Stimulated activated naive CD8-positive, alpha-beta T cell treated with anti-CD3 and anti-CD28 coated beads, Interleukin-15, amount 100 ng/mL, for 72 hours (primary cell): ENCODE results near the gene IGSF9.

Source experiments
- ATAC-seq: fragments of 150-1000 bp; cut with Tn5 transposase; 2 replicates; pipeline ENCODE4 v1.10.0; 2021; ENCODE audit warnings: mild to moderate bottlenecking, moderate library complexity
- DNase-seq, 2 donors: peaks; one replicate each; pipeline ENCODE4 v3.0.0; 2021 to 2022
- H3K27ac Mint-ChIP-seq, 2 donors: one replicate each; pipeline ENCODE4 v1.8.0; 2022; ENCODE audit warnings: mild to moderate bottlenecking in 2 of 2, mixed read lengths in 2 of 2, moderate library complexity in 2 of 2
- H3K27me3 Mint-ChIP-seq: one replicate; pipeline ENCODE4 v1.8.0; 2022; ENCODE audit warnings: mixed read lengths
- H3K4me1 Mint-ChIP-seq: one replicate; pipeline ENCODE4 v1.8.0; 2022; ENCODE audit warnings: mild to moderate bottlenecking, mixed read lengths
- H3K4me3 Mint-ChIP-seq, 2 donors: one replicate each; pipeline ENCODE4 v1.8.0; 2022; ENCODE audit warnings: mild to moderate bottlenecking in 2 of 2, mixed read lengths in 2 of 2, moderate library complexity in 1 of 2
- H3K9me3 Mint-ChIP-seq, 2 donors: one replicate each; pipeline ENCODE4 v1.8.0; 2022; ENCODE audit warnings: mixed read lengths in 2 of 2

IGSF9 gene

DNA sequence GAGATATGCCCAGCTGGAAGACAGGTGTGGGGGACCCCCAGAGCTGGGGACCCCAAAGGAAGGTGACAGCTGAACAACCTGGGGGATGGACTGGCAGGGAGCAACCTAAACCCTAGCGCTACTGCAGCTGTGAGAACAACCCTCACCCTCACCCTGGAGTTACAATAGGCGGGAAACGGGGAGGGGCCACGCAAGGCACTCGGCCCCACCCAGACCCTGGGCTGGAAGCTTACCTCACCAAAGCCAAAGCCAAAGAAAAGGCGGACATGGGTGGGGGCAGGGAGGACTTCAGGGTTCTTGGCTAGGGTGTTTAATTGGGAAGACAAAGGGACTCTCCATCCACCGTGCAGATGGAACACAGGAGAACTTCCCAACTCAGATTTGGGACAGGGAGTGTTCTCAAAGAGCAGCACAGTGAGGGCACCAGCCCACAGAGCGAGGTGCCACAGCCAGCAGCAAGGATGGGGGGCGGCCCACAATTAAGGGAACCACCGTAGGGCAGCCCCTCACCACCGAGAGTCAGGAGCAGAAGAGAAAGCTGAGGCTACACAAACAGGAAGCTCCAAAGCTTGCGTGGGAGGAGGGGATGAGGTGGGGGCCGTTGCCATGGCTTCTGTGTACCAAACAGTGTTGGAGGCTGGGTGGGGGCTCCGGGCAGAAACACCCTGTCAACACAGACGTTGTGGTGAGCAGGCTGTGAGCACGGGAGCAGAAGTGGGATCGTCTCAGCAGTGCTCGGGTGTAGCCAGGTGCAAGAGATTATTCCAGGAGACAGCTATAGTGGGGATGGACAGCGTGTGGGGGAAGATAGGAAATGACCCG, 22.0 kb downstream of the IGSF9 start:
- Mint-ChIP-seq H3K4me1 (peaks cover 78% of the 10 kb centered on the region), H3K9me3 (no peaks in the 10 kb centered on the region), H3K27ac (peak overlapping the region; percentile 98 to 100), H3K27me3 (no peaks in the 10 kb centered on the region), H3K4me3 (peak overlapping the region; percentile 91 to 97)
- DNase-seq (peak; percentile 86 to 96), ATAC-seq (peak; percentile 63)

DNA sequence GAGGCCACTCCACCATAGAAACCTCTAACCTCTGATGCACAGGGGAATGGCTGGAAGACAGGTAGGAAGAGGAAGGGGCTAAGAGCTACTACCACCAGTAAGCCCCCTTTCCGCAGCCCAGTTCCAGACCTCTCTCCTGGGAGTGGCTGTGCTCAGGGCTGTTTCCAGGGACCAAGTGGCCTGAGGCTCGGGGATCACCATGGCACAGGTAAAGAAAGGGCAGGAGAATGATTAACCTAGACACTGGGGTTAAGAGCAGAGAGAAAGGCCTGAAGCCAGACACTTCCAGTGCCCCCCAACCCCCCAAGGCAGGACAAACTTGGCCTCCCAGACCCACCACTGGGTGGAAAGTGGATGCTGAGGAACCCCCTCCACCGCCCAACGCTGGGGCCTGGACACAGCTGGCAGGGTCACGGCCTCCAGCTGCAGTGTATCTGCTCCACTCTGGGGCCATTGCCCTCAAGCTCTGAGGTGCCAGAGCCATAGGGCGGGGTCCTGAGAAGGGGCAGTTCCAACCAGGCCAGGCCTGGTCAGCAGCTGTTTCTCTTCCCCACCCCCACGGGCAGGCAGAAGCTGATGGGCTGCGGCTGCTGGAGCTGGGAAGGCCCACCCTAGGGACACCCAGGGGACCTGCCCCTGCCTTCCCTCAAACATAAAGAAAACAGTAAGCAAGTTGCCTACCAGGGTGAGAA, 22.8 kb downstream of the IGSF9 start:
- Mint-ChIP-seq H3K27ac (peak overlapping the region; percentile 98 to 100), H3K4me3 (peak overlapping the region; percentile 91 to 97), H3K9me3 (no peaks in the 10 kb centered on the region), H3K27me3 (no peaks in the 10 kb centered on the region), H3K4me1 (peaks cover 86% of the 10 kb centered on the region)
- ATAC-seq (no peak), DNase-seq (peak in 1 of 2 donors; percentile 23)

DNA sequence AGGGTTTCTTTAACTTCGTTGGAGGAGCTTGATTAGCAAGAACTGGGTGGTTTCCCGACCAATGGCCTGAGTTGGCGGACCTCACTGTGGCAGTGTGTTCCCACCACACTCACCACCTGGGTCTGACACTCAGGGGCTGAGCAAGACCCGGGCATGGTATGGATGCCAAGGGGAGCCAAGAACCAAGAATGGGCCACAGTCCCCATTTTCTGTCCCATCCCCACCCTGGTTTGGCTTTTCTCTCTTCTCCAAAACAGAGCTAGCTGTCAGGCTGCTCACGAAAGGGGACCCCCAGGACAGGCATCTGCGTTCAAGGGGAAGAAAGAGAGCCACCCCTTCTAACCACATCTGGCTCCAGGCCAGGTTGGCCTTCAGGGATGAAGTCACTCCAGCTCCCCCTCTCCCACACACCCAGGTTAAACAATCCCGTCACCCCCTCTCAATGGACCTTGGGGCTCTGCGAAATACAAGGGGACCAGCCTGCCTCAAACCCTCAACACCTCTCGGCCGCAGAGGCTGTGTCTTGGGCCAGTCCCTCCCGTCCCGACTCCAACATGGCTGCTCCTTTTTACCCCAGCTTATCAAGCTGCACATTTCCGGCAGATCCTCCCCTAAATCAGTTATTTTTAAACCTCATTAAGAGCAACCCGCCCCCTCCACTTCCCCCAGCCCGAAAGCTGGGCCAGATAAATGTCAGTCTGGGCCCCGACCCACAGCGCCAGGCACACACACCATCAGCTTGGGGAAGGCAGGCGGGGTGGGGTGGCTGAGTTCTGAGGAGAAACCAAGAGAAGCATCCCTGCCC, 23.5 kb downstream of the IGSF9 start:
- ATAC-seq, result peak; percentile 1
- H3K4me3 Mint-ChIP-seq, result peak overlapping the region; percentile 91 to 97
- H3K9me3 Mint-ChIP-seq, result no peaks in the 10 kb centered on the region
- no peaks in the 10 kb centered on the region for H3K27me3 Mint-ChIP-seq
- peaks cover 88% of the 10 kb centered on the region for H3K4me1 Mint-ChIP-seq
- DNase-seq, result peak; percentile 32 to 78
- H3K27ac Mint-ChIP-seq, result peak overlapping the region; percentile 98 to 100

DNA sequence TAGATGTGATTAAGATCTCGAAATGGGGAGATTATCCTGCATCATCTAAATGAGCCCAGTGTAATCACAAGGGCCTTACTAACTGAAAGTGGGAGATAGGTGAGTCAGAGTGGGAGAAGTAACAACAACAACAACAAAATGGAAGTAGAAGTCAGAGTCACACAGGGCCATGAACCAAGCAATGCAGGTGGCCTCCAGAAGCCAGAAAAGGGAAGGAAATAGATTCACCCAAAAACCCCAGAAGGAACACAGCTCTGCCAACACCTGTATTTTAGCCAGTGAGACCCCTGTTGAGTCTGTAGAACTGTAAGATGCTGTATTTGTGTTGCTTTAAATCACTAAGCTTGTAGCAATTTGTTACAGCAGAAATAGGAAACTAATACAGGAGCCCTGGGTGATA, 24.2 kb downstream of the IGSF9 start:
- DNase-seq (peak in 1 of 2 donors; percentile 61), ATAC-seq (peak; percentile 1)
- H3K9me3 Mint-ChIP-seq, result no peaks in the 10 kb centered on the region
- H3K27ac Mint-ChIP-seq, result peak overlapping the region; percentile 98 to 100
- no peaks in the 10 kb centered on the region for H3K27me3 Mint-ChIP-seq
- H3K4me1 Mint-ChIP-seq, result peaks cover 86% of the 10 kb centered on the region
- H3K4me3 Mint-ChIP-seq, result peak overlapping the region; percentile 91 to 97

DNA sequence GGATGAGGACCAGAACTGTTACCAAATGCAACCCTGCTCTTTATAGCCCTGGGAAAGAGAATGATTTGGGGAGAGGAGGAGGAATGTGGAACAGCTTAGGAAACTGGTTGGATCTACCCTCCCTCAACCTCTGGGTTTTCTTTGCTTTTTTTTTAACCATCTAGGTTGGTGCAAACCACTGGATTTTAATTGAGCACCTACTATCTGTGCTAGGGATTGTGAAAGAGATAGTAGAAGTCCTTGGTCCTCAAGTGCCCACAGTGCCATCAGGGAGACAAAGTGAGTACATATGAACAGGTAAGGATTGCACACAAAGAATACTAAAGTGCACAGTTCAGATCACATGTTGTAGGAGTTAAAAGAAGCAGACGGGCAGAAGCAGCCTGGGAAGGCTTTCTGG, 24.8 kb downstream of the IGSF9 start:
- H3K27ac Mint-ChIP-seq, result peak overlapping the region; percentile 83 to 100
- no peak for ATAC-seq
- H3K4me3 Mint-ChIP-seq, result peak overlapping the region; percentile 91 to 97
- H3K4me1 Mint-ChIP-seq, result peaks cover 82% of the 10 kb centered on the region
- no peaks in the 10 kb centered on the region for H3K9me3 Mint-ChIP-seq
- no peaks in the 10 kb centered on the region for H3K27me3 Mint-ChIP-seq
- no peak for DNase-seq

DNA sequence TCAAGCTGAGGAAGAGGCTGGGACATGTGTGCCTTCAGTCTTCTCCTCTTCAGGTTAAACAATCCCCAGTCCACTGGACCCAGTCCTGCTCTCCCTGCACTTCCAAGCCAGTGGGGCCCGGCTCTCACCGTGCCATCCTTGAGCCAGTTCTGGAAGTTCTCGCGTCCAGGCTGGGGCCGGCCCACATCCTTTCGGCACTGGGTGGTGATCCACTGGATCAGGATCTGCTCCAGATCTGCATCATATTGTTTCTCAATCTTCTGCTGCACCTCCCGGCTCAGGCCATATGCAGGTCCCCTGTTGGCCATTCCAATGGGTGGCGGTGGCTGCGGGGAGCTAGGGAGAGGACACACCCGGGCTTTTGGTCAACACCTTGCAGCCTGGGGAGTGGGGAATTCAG, 25.2 kb downstream of the IGSF9 start:
- no peak overlapping the region for H3K4me3 Mint-ChIP-seq
- H3K4me1 Mint-ChIP-seq, result peaks cover 77% of the 10 kb centered on the region
- H3K27me3 Mint-ChIP-seq, result no peaks in the 10 kb centered on the region
- no peak for ATAC-seq
- DNase-seq, result no peak
- H3K9me3 Mint-ChIP-seq, result no peaks in the 10 kb centered on the region
- no peak overlapping the region for H3K27ac Mint-ChIP-seq

DNA sequence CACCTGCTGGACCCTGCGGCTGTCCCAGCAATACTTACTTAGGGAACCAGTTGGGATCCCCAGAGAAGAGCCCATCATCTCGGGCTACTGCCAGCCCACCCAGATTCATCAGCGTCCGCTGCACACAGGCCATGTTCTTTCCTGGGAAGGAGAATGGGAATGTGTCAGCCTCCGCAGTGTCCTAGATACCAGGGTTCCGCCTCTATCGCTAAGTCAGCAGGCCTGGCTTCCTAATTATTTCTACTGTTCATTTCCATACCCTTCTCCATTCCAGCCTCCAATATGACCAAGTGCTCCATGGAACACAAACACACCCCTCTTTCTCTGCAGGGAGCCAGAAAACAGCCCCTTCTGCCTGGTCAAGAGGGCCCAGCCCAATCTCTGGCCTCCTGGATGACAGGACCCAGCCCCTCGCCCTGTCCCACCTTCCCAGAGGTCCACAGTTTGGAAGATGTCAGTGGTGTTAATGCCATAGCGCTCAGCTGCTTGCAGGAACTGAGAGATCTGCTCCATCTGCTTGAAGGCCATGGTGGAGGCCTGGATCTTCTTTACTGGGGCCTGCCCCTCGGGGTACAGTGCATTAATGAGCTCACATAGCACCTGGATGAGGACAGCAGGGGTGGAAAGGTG, 26.1 kb downstream of the IGSF9 start:
- Mint-ChIP-seq H3K4me3 (no peak overlapping the region), H3K9me3 (no peaks in the 10 kb centered on the region), H3K4me1 (peaks cover 80% of the 10 kb centered on the region), H3K27ac (no peak overlapping the region), H3K27me3 (no peaks in the 10 kb centered on the region)
- ATAC-seq, result no peak
- no peak for DNase-seq

DNA sequence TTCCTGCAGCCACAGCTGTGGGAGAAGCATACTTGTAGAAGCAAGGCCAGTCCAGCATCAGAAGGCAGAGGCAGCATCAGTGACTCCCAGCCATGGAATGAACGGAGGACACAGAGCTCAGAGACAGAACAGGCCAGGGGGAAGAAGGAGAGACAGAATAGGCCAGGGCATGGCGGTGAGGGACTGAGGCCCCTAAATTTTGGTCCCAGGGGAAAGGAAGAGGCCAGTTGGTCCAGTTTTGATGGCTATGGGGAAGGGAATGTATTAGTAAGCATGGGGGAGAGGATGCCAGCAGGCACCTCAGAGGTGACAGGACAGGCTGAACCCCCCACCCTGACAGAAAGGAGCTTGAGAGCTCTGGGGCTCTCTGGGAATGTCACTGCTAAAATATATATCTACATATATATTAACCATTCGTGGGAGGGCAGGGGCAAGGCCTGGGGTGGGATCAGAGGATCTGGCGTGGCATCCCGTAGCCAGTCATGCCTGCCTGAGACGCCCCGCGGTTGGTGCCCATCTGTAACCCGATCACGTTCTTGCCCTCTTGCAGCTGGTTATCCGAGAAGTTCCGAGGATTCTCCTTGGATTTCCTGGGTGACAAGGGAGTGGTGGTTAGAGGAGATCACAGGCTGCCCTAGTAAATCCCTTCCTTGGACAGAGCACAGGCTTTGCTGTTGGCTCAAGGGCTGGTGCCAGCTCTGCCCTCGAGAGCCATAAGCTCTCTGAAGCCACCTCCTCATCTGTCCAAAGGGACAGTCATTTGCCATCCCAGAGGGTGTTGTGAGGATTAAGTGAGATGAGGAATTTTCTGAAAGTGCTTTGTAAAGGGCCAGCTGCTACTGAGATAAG, 26.8 kb downstream of the IGSF9 start:
- peak overlapping the region; percentile 58 to 63 for H3K27ac Mint-ChIP-seq
- DNase-seq (no peak), ATAC-seq (no peak)
- H3K27me3 Mint-ChIP-seq, result no peaks in the 10 kb centered on the region
- H3K9me3 Mint-ChIP-seq, result no peaks in the 10 kb centered on the region
- peak overlapping the region; percentile 16 to 42 for H3K4me3 Mint-ChIP-seq
- peaks cover 83% of the 10 kb centered on the region for H3K4me1 Mint-ChIP-seq

DNA sequence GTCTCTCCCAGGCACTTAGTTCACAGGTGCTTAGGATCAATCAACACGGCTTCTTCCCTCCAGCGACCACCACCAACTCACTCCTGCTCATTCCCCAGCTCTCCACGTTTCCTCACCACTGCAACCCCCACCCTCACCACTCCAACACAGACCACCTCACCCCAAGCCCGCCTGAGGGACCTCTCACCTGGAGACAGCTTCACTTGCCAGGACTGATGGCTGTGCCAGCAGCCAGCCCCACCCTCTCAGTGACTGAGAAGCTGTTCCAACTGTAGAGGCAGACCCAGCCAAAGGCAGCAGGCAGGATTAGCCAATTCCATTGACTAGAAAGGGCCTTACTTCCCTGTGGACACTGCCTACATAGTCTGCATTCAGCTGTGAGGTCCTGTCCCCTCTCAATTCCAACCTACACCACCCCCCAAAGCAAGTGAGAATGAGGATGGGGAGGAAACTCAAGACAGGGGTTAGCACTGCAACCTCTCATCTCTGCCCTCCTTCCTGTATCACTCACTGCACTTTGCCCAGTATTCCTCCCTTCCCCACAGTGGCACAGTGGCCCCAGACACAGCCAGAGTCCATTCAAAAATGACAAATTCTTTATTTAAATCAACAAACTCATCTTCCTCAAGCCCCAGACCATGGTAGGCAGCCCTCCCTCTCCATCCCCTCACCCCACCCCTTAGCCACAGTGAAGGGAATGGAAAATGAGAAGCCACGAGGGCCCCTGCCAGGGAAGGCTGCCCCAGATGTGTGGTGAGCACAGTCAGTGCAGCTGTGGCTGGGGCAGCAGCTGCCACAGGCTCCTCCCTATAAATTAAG, 27.7 kb downstream of the IGSF9 start:
- ATAC-seq (no peak), DNase-seq (no peak)
- H3K27ac Mint-ChIP-seq, result peak overlapping the region; percentile 58 to 69
- no peaks in the 10 kb centered on the region for H3K9me3 Mint-ChIP-seq
- peak overlapping the region; percentile 16 to 42 for H3K4me3 Mint-ChIP-seq
- H3K4me1 Mint-ChIP-seq, result peaks cover 83% of the 10 kb centered on the region
- no peaks in the 10 kb centered on the region for H3K27me3 Mint-ChIP-seq

DNA sequence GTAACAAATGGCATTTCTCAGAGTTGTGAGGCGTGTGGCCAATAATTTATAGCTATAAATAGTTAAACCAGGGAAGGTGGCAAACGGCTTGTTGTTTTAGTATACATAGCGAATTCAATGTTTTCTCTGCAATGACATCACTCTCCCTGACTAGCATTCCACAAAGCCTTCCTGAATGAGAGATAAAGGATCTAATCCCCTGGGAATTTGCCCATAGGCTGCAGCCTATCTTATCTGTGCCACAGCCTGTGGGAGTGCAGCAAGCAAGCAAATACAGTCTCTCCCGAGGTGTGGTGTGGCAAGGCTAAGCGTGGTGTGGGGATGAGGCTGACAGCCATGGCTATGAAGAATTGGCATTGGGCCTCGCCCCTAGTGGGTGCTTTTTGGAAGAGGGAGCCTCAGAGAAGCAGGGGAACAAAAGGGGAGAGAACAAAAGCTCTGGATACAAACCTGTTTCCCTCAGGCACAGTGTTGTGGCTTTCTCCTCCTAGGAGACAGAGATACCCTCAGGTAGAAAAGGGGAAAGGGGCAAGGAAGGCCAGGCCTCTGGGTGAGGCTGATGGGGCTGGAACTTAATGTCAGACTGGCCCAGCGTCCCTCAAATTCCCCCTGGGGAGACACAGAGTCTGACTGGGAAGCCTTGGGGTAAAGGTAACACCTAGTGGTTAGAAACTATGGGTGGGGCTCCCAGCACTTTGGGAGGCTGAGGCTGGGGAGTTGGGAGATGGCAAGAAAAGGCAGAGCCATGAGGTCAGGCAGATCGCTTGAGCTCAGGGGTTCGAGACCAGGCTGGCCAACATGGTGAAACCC, 29.0 kb downstream of the IGSF9 start:
- H3K4me1 Mint-ChIP-seq, result peaks cover 83% of the 10 kb centered on the region

DNA sequence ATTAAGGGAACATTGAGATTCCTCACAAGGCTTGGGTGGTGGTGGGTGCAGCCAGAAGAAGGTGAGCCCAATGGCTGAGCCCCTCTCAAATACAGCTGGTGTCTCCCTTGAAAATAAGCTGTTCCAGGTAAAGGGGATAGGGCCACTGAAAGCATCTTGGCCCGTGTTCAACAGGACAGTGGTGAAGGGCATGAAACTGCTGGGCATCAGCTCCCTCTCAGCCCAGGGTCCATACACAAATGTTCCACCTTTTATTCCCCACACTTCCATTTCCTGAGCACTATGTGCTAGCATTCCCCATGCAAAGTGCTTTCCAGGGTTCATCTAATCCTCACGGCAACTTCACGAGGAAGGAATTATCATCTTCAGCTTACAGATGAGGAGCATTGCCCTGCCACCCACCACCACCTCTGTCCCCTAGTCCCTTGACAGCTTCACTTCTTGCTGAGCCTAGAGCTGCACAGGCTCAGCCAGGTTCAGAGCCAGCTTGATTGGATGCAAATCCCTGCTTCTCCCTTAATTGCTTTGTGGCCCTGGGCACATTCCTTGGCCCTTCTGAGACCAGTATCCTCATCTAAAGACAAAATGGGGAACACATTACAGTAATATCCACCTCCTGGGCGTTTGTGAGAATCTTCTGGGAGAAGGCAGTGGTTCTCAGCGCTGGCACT, 29.7 kb downstream of the IGSF9 start:
- DNase-seq, result no peak
- H3K4me1 Mint-ChIP-seq, result peaks cover 83% of the 10 kb centered on the region

More for the DNA sequence above, 29.0 kb downstream of the IGSF9 start:
- Mint-ChIP-seq H3K27me3 (no peaks in the 10 kb centered on the region), H3K4me3 (no peak overlapping the region), H3K27ac (no peak overlapping the region), H3K9me3 (no peaks in the 10 kb centered on the region)
- ATAC-seq (no peak), DNase-seq (no peak)

DNA sequence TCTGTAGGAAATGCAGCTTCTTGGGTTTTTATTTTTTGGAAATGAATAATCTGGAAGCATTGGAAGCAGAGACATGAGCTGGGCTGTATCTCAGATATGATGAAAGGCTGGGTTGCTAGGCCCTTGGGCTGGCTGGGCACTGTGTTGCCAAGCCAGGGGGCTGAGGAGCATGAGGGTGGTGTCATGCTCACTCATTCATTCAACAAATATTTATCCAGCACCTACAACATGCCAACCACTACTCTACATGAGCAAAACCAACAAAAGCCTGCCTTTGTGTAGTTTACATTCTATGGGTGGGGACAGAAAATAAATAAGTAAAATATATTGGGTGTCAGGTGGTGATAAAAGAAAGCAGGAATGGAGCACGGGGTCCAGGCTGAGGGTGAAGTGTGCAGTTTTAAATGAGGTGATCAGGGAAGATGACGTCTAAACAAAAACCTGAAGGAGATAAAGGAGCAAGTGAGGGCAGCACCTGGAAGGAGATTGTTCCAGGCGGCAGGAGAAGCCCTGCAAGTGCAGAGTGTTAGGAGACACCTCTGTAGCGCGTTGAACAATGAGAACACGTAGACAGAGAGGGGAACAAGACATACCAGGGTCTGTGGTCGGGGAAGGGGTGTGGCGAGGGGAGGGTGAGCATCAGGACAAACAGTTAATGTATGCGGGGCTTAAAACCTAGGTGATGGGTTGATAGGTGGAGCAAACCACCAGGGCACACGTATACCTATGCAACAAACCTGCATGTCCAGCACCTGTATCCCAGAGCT, 31.0 kb downstream of the IGSF9 start:
- DNase-seq, result no peak
- H3K4me3 Mint-ChIP-seq, result no peak overlapping the region
- no peaks in the 10 kb centered on the region for H3K27me3 Mint-ChIP-seq
- no peaks in the 10 kb centered on the region for H3K9me3 Mint-ChIP-seq
- H3K4me1 Mint-ChIP-seq, result peaks cover 82% of the 10 kb centered on the region
- ATAC-seq, result no peak
- H3K27ac Mint-ChIP-seq, result no peak overlapping the region

More for the DNA sequence above, 29.7 kb downstream of the IGSF9 start:
- no peaks in the 10 kb centered on the region for H3K27me3 Mint-ChIP-seq
- no peak overlapping the region for H3K4me3 Mint-ChIP-seq
- no peak for ATAC-seq
- H3K9me3 Mint-ChIP-seq, result no peaks in the 10 kb centered on the region
- H3K27ac Mint-ChIP-seq, result peak overlapping the region in 1 of 2 donors; percentile 17
